Panc1 (cell line): ENCODE results near the gene ZFAND3. TPM values are rescaled to one million over a fixed set of nuclear protein-coding genes. Genes with fewer than 3 reads are reported as not detected.

Experiments used
- ATAC-seq: fragments of 200-7000 bp; cut with Tn5 transposase; 2 replicates; pipeline ENCODE4 v1.9.1; 2020; ENCODE audit warnings: mild to moderate bottlenecking, moderate library complexity
- BruUV-seq: library from RNA; stranded (reverse); fragments of 400-500 nt; replicated peaks from 2 replicates; lab custom pipeline; 2021; lab: Mats Ljungman, UMichigan
- CTCF ChIA-PET: fragments of 300-600 bp; sonication (Branson Sonifier 250); formaldehyde crosslinking; loops from one replicate; lab custom pipeline; 2022; ENCODE audit warnings: antibody characterized with exemption; lab: Charles Lee
- POLR2A ChIA-PET: fragments of 300-600 bp; sonication (Branson Sonifier 250); formaldehyde crosslinking; loops from one replicate; lab custom pipeline; 2022; ENCODE audit warnings: antibody characterized with exemption; lab: Charles Lee
- DNase-seq: peaks from one replicate; pipeline ENCODE4 v3.0.0-alpha.2; 2010; ENCODE audit warnings: low read depth, low spot score
- H3K27ac ChIP-seq: 2 replicates; pipeline ENCODE4 v1.5.1; 2011; ENCODE audit warnings: mild to moderate bottlenecking, low read length, inconsistent platforms
- H3K27me3 ChIP-seq: fragments of 200-500 bp; sonication (Bioruptor generic); 2 replicates; pipeline ENCODE4 v1.6.0; 2014; ENCODE audit warnings: low read length, inconsistent platforms; ENCODE audit not compliant: control insufficient read depth, insufficient read depth
- H3K36me3 ChIP-seq: fragments of 200-500 bp; sonication (Bioruptor generic); 2 replicates; pipeline ENCODE4 v1.5.1; 2014; ENCODE audit warnings: inconsistent platforms, mild to moderate bottlenecking, low read length, moderate library complexity; ENCODE audit not compliant: control insufficient read depth, insufficient read depth
- H3K4me1 ChIP-seq: 2 replicates; pipeline ENCODE4 v1.5.1; 2011; ENCODE audit warnings: inconsistent platforms, mild to moderate bottlenecking, low read length, moderate library complexity; ENCODE audit not compliant: control insufficient read depth, insufficient read depth
- H3K4me3 ChIP-seq, 2 experiments: 2 replicates each; pipeline ENCODE4 v1.5.1; 2011 to 2012; ENCODE audit warnings: low read depth in 2 of 2, low read length in 2 of 2, mild to moderate bottlenecking in 2 of 2, inconsistent platforms in 1 of 2, moderate library complexity in 1 of 2
- H3K9me3 ChIP-seq: fragments of 200-500 bp; sonication (Bioruptor generic); 2 replicates; pipeline ENCODE4 v1.5.1; 2014; ENCODE audit warnings: low read depth, mild to moderate bottlenecking, inconsistent platforms, low read length, moderate library complexity; ENCODE audit not compliant: control insufficient read depth, insufficient read depth
- POLR2AphosphoS5 ChIP-seq: IDR thresholded peaks from 2 replicates; pipeline ENCODE4 v1.6.1; 2012; ENCODE audit warnings: mild to moderate bottlenecking, low read depth, low read length, moderate library complexity
- SIN3A ChIP-seq: IDR thresholded peaks from 2 replicates; pipeline ENCODE4 v1.6.1; 2012; ENCODE audit warnings: low read depth, mild to moderate bottlenecking, low read length, moderate library complexity, borderline replicate concordance; ENCODE audit not compliant: insufficient read depth
- TCF7L2 ChIP-seq: IDR thresholded peaks from 2 replicates; pipeline ENCODE4 v1.6.1; 2011; ENCODE audit warnings: mild to moderate bottlenecking, low read depth, low read length, inconsistent platforms
- in situ Hi-C: cut with HindIII; loops from 2 replicates; pipeline ENCODE4 v1.10.0; 2016; ENCODE audit warnings: low sequenced_read_pairs, low pct_unique_long_range_greater_than_20kb
- intact Hi-C: fragments of 100-400 bp; cut with micrococcal nuclease; formaldehyde crosslinking; loops from one replicate; pipeline ENCODE4 v1.10.0; 2022; ENCODE audit not compliant: unreplicated experiment
- total RNA-seq: library from RNA; stranded (reverse); gene quantifications from one replicate; pipeline ENCODE4 v1.2.1, GENCODE V29; 2021; ENCODE audit not compliant: unreplicated experiment
- TF ChIP-seq, protein P1 (sequence below): fragments of 450-650 bp; IDR thresholded peaks from 2 replicates; pipeline ENCODE4 v1.5.1; 2017; ENCODE audit warnings: mild to moderate bottlenecking
- TF ChIP-seq, protein P2 (sequence below), 2 experiments: IDR thresholded peaks; 2 replicates each; pipeline ENCODE4 v1.6.1; 2011 to 2012; ENCODE audit warnings: low read depth in 2 of 2, control low read depth in 1 of 2, low read length in 1 of 2, mild to moderate bottlenecking in 1 of 2, moderate library complexity in 1 of 2; ENCODE audit not compliant: insufficient read depth in 1 of 2

ZFAND3 gene
- total RNA-seq, 1 experiment from 2014 or later: 95.9 TPM

DNA sequence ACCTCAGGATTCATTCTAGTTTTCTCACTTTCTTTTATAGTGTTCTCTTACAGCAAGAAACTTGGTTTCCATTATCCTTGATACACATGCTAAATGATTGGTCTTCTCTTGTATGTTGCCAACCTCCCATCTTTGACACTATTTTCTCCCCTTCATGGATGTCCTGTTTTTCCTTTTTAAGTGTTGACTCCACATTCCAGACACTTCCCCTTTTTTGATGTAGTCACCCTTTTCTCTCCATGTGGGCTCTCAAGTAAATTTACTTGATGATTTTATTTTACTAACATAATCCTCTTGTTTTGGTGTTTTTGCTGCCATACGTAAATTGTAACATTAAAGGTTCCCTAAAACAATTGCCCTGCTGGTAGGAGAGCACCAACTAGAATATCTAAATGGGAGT, 148.1 kb downstream of the ZFAND3 start:
- in situ Hi-C loops: no loop called here
- no peak for ATAC-seq
- no peak overlapping the region for H3K4me3 ChIP-seq

DNA sequence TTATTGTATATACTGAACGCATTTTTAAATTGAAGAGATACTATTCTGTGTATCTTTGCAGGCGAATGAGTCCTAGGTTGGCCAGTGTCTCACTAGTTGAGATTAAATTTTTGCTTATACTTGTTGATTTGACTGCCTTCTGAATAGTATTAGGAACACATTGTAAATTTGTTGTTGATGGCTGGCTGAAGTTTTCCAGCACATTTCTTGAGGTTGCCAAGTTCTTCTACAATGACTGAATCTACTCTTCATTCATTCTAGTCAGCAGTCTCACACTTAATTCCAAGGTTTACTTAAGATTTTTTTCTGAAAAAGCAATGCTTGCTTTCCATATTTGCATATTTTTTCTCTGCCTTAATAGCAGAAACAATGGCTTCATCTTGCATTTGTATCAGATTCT, 151.7 kb downstream of the ZFAND3 start:
- Histone ChIP-seq H3K27me3 (no peaks in the 10 kb centered on the region), H3K36me3 (no peaks in the 10 kb centered on the region), H3K9me3 (peaks cover 13% of the 10 kb centered on the region; the same call in 1 of the 2 replicates), H3K27ac (no peak overlapping the region), H3K4me1 (no peaks in the 10 kb centered on the region), H3K4me3 (no peak overlapping the region)
- POLR2A ChIA-PET: no interaction called here
- in situ Hi-C loops: no loop called here
- no peak for TF ChIP-seq POLR2AphosphoS5
- TF ChIP-seq, protein P1, sequence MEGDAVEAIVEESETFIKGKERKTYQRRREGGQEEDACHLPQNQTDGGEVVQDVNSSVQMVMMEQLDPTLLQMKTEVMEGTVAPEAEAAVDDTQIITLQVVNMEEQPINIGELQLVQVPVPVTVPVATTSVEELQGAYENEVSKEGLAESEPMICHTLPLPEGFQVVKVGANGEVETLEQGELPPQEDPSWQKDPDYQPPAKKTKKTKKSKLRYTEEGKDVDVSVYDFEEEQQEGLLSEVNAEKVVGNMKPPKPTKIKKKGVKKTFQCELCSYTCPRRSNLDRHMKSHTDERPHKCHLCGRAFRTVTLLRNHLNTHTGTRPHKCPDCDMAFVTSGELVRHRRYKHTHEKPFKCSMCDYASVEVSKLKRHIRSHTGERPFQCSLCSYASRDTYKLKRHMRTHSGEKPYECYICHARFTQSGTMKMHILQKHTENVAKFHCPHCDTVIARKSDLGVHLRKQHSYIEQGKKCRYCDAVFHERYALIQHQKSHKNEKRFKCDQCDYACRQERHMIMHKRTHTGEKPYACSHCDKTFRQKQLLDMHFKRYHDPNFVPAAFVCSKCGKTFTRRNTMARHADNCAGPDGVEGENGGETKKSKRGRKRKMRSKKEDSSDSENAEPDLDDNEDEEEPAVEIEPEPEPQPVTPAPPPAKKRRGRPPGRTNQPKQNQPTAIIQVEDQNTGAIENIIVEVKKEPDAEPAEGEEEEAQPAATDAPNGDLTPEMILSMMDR: no peak
- TF ChIP-seq, protein P2, sequence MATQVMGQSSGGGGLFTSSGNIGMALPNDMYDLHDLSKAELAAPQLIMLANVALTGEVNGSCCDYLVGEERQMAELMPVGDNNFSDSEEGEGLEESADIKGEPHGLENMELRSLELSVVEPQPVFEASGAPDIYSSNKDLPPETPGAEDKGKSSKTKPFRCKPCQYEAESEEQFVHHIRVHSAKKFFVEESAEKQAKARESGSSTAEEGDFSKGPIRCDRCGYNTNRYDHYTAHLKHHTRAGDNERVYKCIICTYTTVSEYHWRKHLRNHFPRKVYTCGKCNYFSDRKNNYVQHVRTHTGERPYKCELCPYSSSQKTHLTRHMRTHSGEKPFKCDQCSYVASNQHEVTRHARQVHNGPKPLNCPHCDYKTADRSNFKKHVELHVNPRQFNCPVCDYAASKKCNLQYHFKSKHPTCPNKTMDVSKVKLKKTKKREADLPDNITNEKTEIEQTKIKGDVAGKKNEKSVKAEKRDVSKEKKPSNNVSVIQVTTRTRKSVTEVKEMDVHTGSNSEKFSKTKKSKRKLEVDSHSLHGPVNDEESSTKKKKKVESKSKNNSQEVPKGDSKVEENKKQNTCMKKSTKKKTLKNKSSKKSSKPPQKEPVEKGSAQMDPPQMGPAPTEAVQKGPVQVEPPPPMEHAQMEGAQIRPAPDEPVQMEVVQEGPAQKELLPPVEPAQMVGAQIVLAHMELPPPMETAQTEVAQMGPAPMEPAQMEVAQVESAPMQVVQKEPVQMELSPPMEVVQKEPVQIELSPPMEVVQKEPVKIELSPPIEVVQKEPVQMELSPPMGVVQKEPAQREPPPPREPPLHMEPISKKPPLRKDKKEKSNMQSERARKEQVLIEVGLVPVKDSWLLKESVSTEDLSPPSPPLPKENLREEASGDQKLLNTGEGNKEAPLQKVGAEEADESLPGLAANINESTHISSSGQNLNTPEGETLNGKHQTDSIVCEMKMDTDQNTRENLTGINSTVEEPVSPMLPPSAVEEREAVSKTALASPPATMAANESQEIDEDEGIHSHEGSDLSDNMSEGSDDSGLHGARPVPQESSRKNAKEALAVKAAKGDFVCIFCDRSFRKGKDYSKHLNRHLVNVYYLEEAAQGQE (IDR thresholded peaks at IDR 0.05; ENCODE audit: insufficient read depth in 1 of 2, low read depth in 2 of 2, low read length in 1 of 2): no peak
- no peak for TF ChIP-seq SIN3A
- TF ChIP-seq TCF7L2: no peak
- CTCF ChIA-PET: no interaction called here
- intact Hi-C loops: no loop called here
- no TSS peak for BruUV-seq
- ATAC-seq (no peak), DNase-seq (no peak)

More for the DNA sequence above, 148.1 kb downstream of the ZFAND3 start:
- intact Hi-C loops: no loop called here
- no peak for DNase-seq
- ChIA-PET POLR2A (no interaction called here), CTCF (no interaction called here)
- Histone ChIP-seq H3K27ac (no peak overlapping the region), H3K9me3 (peaks cover 5% of the 10 kb centered on the region; the same call in 1 of the 2 replicates), H3K36me3 (no peaks in the 10 kb centered on the region), H3K27me3 (no peaks in the 10 kb centered on the region), H3K4me1 (no peaks in the 10 kb centered on the region)
- no TSS peak for BruUV-seq
- no peak for TF ChIP-seq SIN3A
- no peak for TF ChIP-seq TCF7L2
- TF ChIP-seq, protein P1: no peak
- TF ChIP-seq, protein P2 (IDR thresholded peaks at IDR 0.05; ENCODE audit: insufficient read depth in 1 of 2, low read depth in 2 of 2, low read length in 1 of 2): no peak
- no peak for TF ChIP-seq POLR2AphosphoS5
